A673 (cell line): ENCODE results near the gene ZNF43.
"Not testable (repeated sequence)": the region's sequence is repeated elsewhere in the genome, so short reads cannot be mapped to it uniquely, and the experiment has no call there.

Experiments used
- EZH2 ChIP-seq: fragments of 200-600 bp; sonication (generic); IDR thresholded peaks from 2 replicates; pipeline ENCODE4 v1.6.1; 2017; ENCODE audit warnings: borderline replicate concordance, low read depth, mild to moderate bottlenecking, mixed read lengths, antibody characterized with exemption, low read length; ENCODE audit not compliant: poor library complexity, severe bottlenecking
- TF ChIP-seq, protein P1 (sequence below): fragments of 300-800, 200-600 bp; sonication (generic); conservative IDR thresholded peaks from 2 replicates; pipeline ENCODE4 v1.5.1; 2017; ENCODE audit warnings: low read depth, mild to moderate bottlenecking, antibody characterized with exemption, low read length, moderate library complexity, mixed read lengths

DNA sequence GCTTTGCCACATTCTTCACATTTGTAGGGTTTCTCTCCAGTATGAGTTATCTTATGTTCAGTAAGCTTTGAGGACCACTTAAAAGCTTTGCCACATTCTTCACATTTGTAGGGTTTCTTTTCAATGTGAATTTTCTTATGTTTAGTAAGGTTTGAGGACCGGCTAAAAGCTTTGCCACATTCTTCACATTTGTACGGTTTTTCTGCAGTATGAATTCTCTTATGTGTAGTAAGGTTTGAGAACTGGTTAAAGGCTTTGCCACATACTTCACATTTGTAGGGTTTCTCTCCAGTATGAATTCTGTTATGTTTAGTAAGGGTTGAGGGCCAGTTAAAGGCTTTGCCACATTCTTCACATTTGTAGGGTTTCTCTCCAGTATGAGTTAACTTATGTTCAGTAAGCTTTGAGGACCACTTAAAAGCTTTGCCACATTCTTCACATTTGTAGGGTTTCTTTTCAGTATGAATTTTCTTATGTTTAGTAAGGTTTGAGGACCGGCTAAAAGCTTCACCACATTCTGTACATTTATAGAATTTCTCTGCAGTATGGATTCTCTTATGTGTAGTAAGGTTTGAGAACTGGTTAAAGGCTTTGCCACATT lies 27.5 kb downstream of the ZNF43 start:
- TF ChIP-seq, protein P1, sequence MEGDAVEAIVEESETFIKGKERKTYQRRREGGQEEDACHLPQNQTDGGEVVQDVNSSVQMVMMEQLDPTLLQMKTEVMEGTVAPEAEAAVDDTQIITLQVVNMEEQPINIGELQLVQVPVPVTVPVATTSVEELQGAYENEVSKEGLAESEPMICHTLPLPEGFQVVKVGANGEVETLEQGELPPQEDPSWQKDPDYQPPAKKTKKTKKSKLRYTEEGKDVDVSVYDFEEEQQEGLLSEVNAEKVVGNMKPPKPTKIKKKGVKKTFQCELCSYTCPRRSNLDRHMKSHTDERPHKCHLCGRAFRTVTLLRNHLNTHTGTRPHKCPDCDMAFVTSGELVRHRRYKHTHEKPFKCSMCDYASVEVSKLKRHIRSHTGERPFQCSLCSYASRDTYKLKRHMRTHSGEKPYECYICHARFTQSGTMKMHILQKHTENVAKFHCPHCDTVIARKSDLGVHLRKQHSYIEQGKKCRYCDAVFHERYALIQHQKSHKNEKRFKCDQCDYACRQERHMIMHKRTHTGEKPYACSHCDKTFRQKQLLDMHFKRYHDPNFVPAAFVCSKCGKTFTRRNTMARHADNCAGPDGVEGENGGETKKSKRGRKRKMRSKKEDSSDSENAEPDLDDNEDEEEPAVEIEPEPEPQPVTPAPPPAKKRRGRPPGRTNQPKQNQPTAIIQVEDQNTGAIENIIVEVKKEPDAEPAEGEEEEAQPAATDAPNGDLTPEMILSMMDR: not testable (repeated sequence)
- not testable (repeated sequence) for TF ChIP-seq EZH2
